ENCODE measurements around the gene CSRP2. TPM values are rescaled to one million over a fixed set of nuclear protein-coding genes. Genes with fewer than 3 reads are reported as not detected.

Gene CSRP2
- total RNA-seq, 4 donors from 2014 or later: 10.1 to 24.4 (median 15.8) TPM

- no peaks in the 10 kb centered on the region for H3K4me1 ChIP-seq
- TF ChIP-seq POLR2AphosphoS5 (IDR thresholded peaks at IDR 0.05): no peak
- no peak overlapping the region for H3K4me3 ChIP-seq
- no peaks in the 10 kb centered on the region for H3K9me3 ChIP-seq
- no peak overlapping the region for H3K27ac ChIP-seq
- H3K27me3 ChIP-seq: no peaks in the 10 kb centered on the region
- WGBS: 97% methylated on average over 2 of the region's 2 CpGs
- peaks cover 65% of the 10 kb centered on the region for H3K36me3 ChIP-seq
- no peak for DNase-seq (ENCODE audit: low spot score in 2 of 2)
These were observed 30.7 kb downstream of the CSRP2 start for GRCh38 chr12:76848132-76848531.

- Histone ChIP-seq H3K27me3 (no peaks in the 10 kb centered on the region), H3K4me3 (no peak overlapping the region), H3K9me3 (no peaks in the 10 kb centered on the region), H3K36me3 (peaks cover 67% of the 10 kb centered on the region), H3K4me1 (no peaks in the 10 kb centered on the region), H3K27ac (no peak overlapping the region)
- no peak for DNase-seq (ENCODE audit: low spot score in 2 of 2)
- WGBS: 69% methylated on average over 2 of the region's 2 CpGs
- no peak for TF ChIP-seq POLR2A (IDR thresholded peaks at IDR 0.05)
- TF ChIP-seq POLR2AphosphoS5 (IDR thresholded peaks at IDR 0.05): no peak
- TF ChIP-seq, protein P1, sequence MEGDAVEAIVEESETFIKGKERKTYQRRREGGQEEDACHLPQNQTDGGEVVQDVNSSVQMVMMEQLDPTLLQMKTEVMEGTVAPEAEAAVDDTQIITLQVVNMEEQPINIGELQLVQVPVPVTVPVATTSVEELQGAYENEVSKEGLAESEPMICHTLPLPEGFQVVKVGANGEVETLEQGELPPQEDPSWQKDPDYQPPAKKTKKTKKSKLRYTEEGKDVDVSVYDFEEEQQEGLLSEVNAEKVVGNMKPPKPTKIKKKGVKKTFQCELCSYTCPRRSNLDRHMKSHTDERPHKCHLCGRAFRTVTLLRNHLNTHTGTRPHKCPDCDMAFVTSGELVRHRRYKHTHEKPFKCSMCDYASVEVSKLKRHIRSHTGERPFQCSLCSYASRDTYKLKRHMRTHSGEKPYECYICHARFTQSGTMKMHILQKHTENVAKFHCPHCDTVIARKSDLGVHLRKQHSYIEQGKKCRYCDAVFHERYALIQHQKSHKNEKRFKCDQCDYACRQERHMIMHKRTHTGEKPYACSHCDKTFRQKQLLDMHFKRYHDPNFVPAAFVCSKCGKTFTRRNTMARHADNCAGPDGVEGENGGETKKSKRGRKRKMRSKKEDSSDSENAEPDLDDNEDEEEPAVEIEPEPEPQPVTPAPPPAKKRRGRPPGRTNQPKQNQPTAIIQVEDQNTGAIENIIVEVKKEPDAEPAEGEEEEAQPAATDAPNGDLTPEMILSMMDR (IDR thresholded peaks at IDR 0.05): no peak
- no peak for TF ChIP-seq EP300 (IDR thresholded peaks at IDR 0.05)
These were observed 31.6 kb downstream of the CSRP2 start for GRCh38 chr12:76847260-76847659.

DNA sequence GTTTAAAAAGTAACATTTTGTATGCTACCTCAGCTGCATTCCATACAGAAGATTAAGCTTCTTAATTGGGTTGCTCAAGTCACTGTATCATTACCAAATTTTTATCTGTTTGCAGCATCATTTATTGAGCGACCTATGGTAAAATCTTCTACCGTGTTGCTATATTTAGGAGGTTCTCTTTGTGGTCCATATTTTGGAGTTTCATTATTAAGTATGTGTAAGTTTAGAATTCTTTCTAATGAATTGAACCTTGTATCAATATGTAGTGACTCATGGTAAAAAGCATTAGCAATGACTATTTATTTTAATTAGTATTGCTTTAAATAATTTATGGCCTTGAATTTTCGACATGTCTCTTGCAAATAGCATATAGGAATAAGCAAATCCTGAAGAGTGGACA lies 42.2 kb downstream of the CSRP2 start:
- no peaks in the 10 kb centered on the region for H3K9me3 ChIP-seq
- 58% methylated on average over 3 of the region's 3 CpGs for WGBS
- no peak overlapping the region for H3K27ac ChIP-seq
- DNase-seq (ENCODE audit: low spot score in 2 of 2): no peak
- no peaks in the 10 kb centered on the region for H3K4me1 ChIP-seq
- H3K36me3 ChIP-seq: peaks cover 18% of the 10 kb centered on the region
- H3K27me3 ChIP-seq: no peaks in the 10 kb centered on the region
- TF ChIP-seq EP300 (IDR thresholded peaks at IDR 0.05) (no peak), POLR2A (IDR thresholded peaks at IDR 0.05) (no peak), POLR2AphosphoS5 (IDR thresholded peaks at IDR 0.05) (no peak)
- TF ChIP-seq, protein P1 (IDR thresholded peaks at IDR 0.05): no peak
- no peak overlapping the region for H3K4me3 ChIP-seq

GRCh38 chr12:76830436-76830835 lies 48.4 kb downstream of the CSRP2 start:
- no peaks in the 10 kb centered on the region for H3K27me3 ChIP-seq
- H3K36me3 ChIP-seq: peaks cover 36% of the 10 kb centered on the region
- H3K27ac ChIP-seq: no peak overlapping the region
- H3K4me3 ChIP-seq: no peak overlapping the region
- H3K4me1 ChIP-seq: no peaks in the 10 kb centered on the region
- no peak for TF ChIP-seq EP300 (IDR thresholded peaks at IDR 0.05)
- no peak for TF ChIP-seq POLR2AphosphoS5 (IDR thresholded peaks at IDR 0.05)
- TF ChIP-seq POLR2A (IDR thresholded peaks at IDR 0.05): no peak
- TF ChIP-seq, protein P1 (IDR thresholded peaks at IDR 0.05): no peak
- no peaks in the 10 kb centered on the region for H3K9me3 ChIP-seq
- no peak for DNase-seq (ENCODE audit: low spot score in 2 of 2)

GRCh38 chr12:76820888-76821482 lies 57.8 kb downstream of the CSRP2 start:
- Histone ChIP-seq H3K36me3 (peaks cover 31% of the 10 kb centered on the region), H3K9me3 (no peaks in the 10 kb centered on the region), H3K27me3 (no peaks in the 10 kb centered on the region), H3K4me1 (no peaks in the 10 kb centered on the region), H3K4me3 (no peak overlapping the region), H3K27ac (no peak overlapping the region)
- DNase-seq (ENCODE audit: low spot score in 2 of 2): no peak
- WGBS: 38% methylated on average over 2 of the region's 2 CpGs
- no peak for TF ChIP-seq POLR2AphosphoS5 (IDR thresholded peaks at IDR 0.05)
- TF ChIP-seq, protein P1 (IDR thresholded peaks at IDR 0.05): peak in 1 of 2 donors; percentile 28
- TF ChIP-seq POLR2A (IDR thresholded peaks at IDR 0.05): no peak

DNA sequence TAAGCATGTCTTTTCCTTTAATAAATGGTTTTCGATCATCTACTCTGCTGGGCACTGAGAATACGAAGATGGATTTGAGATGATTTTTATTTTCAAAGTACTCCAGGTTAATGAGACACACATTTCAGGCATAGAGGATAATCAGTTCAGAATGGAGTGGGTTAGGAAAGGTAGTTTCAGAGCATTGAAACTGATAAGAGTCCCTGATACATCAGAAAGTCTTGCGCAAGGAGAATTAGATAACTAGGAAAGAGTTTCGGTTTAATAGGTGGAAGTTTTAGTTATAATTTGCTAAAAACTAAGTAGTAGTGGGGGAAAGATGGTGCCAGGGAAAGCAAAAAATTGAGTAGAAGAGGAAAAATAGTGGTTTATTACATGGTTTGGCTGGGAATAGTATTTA lies 64.8 kb downstream of the CSRP2 start:
- H3K36me3 ChIP-seq: peaks cover 20% of the 10 kb centered on the region
- TF ChIP-seq POLR2AphosphoS5 (IDR thresholded peaks at IDR 0.05) (no peak), EP300 (IDR thresholded peaks at IDR 0.05) (no peak), POLR2A (IDR thresholded peaks at IDR 0.05) (no peak)
- TF ChIP-seq, protein P1 (IDR thresholded peaks at IDR 0.05): no peak
- no peak for DNase-seq (ENCODE audit: low spot score in 2 of 2)
- no peaks in the 10 kb centered on the region for H3K4me1 ChIP-seq
- 96% methylated on average over 4 of the region's 4 CpGs for WGBS
- H3K4me3 ChIP-seq: no peak overlapping the region
- H3K27ac ChIP-seq: no peak overlapping the region
- no peaks in the 10 kb centered on the region for H3K27me3 ChIP-seq
- H3K9me3 ChIP-seq: no peaks in the 10 kb centered on the region

Measured in suprapubic skin (tissue), 4 donors.